Neural progenitor cell (in vitro differentiated cells): Measurements from ENCODE around the gene CERS6. TPM values are rescaled to one million over a fixed set of nuclear protein-coding genes. Genes with fewer than 3 reads are reported as not detected.

Source experiments
- DNase-seq: peaks from one replicate; pipeline ENCODE4 v3.0.0-alpha.2; 2016; ENCODE audit warnings: low spot score
- H2AFZ ChIP-seq: fragments of 200-600 bp; sonication (generic); replicated peaks from 2 replicates; pipeline ENCODE4 v1.6.1; 2016; ENCODE audit warnings: antibody characterized with exemption
- H3F3A ChIP-seq: fragments of 200-600 bp; sonication (generic); 2 replicates; pipeline ENCODE4 v1.6.1; 2016; ENCODE audit warnings: antibody characterized with exemption, low read depth
- H3K27ac ChIP-seq: fragments of 200-600 bp; sonication (generic); 2 replicates; pipeline ENCODE4 v1.5.1; 2016; ENCODE audit warnings: mild to moderate bottlenecking
- H3K27me3 ChIP-seq: fragments of 200-600 bp; sonication (generic); 2 replicates; pipeline ENCODE4 v1.6.1; 2016; ENCODE audit warnings: mild to moderate bottlenecking, moderate library complexity
- H3K36me3 ChIP-seq: fragments of 200-600 bp; sonication (generic); 2 replicates; pipeline ENCODE4 v1.5.1; 2016
- H3K4me1 ChIP-seq: fragments of 200-600 bp; sonication (generic); 2 replicates; pipeline ENCODE4 v1.6.1; 2016; ENCODE audit warnings: mixed run types
- H3K4me2 ChIP-seq: fragments of 200-600 bp; sonication (generic); 2 replicates; pipeline ENCODE4 v1.6.1; 2016
- H3K4me3 ChIP-seq: fragments of 200-600 bp; sonication (generic); 2 replicates; pipeline ENCODE4 v1.5.1; 2016
- H3K79me2 ChIP-seq: fragments of 200-600 bp; sonication (generic); 2 replicates; pipeline ENCODE4 v1.6.1; 2016; ENCODE audit warnings: low read depth
- H3K9ac ChIP-seq: fragments of 200-600 bp; sonication (generic); 2 replicates; pipeline ENCODE4 v1.6.1; 2016
- H3K9me3 ChIP-seq: fragments of 200-600 bp; sonication (generic); 2 replicates; pipeline ENCODE4 v1.5.1; 2016; ENCODE audit warnings: low read depth
- H4K20me1 ChIP-seq: fragments of 200-600 bp; sonication (generic); 2 replicates; pipeline ENCODE4 v1.6.1; 2016; ENCODE audit warnings: low read depth
- H3K27ac Mint-ChIP-seq: 3 replicates; pipeline ENCODE4 v1.8.0; 2021; ENCODE audit warnings: mixed read lengths
- H3K27me3 Mint-ChIP-seq: 2 replicates; pipeline ENCODE4 v1.8.0; 2022; ENCODE audit warnings: low read depth, mild to moderate bottlenecking, inconsistent platforms, moderate library complexity, mixed read lengths; ENCODE audit not compliant: insufficient read depth
- H3K36me3 Mint-ChIP-seq: 3 replicates; pipeline ENCODE4 v1.8.0; 2021; ENCODE audit warnings: mixed read lengths
- H3K4me1 Mint-ChIP-seq: 3 replicates; pipeline ENCODE4 v1.8.0; 2021; ENCODE audit warnings: mixed read lengths
- H3K4me3 Mint-ChIP-seq: 3 replicates; pipeline ENCODE4 v1.8.0; 2021; ENCODE audit warnings: mild to moderate bottlenecking, moderate library complexity, mixed read lengths
- H3K9me3 Mint-ChIP-seq: 3 replicates; pipeline ENCODE4 v1.8.0; 2020; ENCODE audit warnings: mixed read lengths
- EZH2 ChIP-seq: fragments of 200-600 bp; sonication (generic); IDR thresholded peaks from 2 replicates; pipeline ENCODE4 v1.6.1; 2017; ENCODE audit warnings: antibody characterized with exemption, mild to moderate bottlenecking, moderate library complexity
- EZH2phosphoT487 ChIP-seq: fragments of 200-600 bp; sonication (generic); IDR thresholded peaks from 2 replicates; pipeline ENCODE4 v1.6.1; 2017; ENCODE audit warnings: antibody characterized with exemption
- total RNA-seq: library from RNA; depleted of rRNA; stranded (reverse); fragments of >200 nt; gene quantifications from 2 replicates; pipeline ENCODE4 v1.2.3, GENCODE V29; 2015; ENCODE audit warnings: low replicate concordance
- TF ChIP-seq, protein P1 (sequence below): fragments of 200-600 bp; sonication (generic); IDR thresholded peaks from 2 replicates; pipeline ENCODE4 v1.5.1; 2017; ENCODE audit warnings: antibody characterized with exemption, mild to moderate bottlenecking

Gene CERS6
- total RNA-seq, 1 donor from 2014 or later: 50.8 TPM

DNA sequence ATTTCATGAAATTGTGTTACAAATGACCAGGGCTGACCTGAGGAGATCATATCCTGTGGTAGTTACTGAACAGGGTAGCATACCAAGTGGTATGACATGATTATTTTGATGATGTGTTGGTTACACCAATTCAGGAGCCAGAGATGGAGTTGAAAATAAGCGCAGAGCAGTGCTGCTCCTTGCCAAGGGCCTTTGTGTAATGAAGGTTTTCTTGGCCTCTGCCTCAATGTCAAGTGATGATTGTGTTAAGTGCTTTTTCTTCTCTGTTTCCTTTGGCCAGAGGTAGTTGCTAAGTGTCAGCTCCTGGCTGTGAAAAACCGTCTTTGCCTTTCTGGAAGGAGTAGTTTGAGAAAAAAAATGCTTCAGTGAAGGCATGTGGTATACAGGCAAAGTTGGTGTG lies 131.2 kb downstream of the CERS6 start:
- no peak overlapping the region for H3K27ac Mint-ChIP-seq
- H3K36me3 ChIP-seq: no peaks in the 10 kb centered on the region
- H3K4me3 Mint-ChIP-seq: no peak overlapping the region
- H3K4me1 ChIP-seq: peaks cover 23% of the 10 kb centered on the region
- no peak overlapping the region for H2AFZ ChIP-seq
- peaks cover 8% of the 10 kb centered on the region for H3K4me1 Mint-ChIP-seq
- H3K9ac ChIP-seq: no peak overlapping the region
- H3K27ac ChIP-seq: no peak overlapping the region
- H3K9me3 Mint-ChIP-seq: no peaks in the 10 kb centered on the region
- no peak for DNase-seq
- no peak for TF ChIP-seq EZH2phosphoT487
- TF ChIP-seq, protein P1, sequence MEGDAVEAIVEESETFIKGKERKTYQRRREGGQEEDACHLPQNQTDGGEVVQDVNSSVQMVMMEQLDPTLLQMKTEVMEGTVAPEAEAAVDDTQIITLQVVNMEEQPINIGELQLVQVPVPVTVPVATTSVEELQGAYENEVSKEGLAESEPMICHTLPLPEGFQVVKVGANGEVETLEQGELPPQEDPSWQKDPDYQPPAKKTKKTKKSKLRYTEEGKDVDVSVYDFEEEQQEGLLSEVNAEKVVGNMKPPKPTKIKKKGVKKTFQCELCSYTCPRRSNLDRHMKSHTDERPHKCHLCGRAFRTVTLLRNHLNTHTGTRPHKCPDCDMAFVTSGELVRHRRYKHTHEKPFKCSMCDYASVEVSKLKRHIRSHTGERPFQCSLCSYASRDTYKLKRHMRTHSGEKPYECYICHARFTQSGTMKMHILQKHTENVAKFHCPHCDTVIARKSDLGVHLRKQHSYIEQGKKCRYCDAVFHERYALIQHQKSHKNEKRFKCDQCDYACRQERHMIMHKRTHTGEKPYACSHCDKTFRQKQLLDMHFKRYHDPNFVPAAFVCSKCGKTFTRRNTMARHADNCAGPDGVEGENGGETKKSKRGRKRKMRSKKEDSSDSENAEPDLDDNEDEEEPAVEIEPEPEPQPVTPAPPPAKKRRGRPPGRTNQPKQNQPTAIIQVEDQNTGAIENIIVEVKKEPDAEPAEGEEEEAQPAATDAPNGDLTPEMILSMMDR: no peak
- no peak for TF ChIP-seq EZH2
- H3K79me2 ChIP-seq: peaks cover 11% of the 10 kb centered on the region
- H3K27me3 Mint-ChIP-seq: no peaks in the 10 kb centered on the region
- no peak overlapping the region for H3K4me3 ChIP-seq
- no peaks in the 10 kb centered on the region for H3K27me3 ChIP-seq
- peaks cover 6% of the 10 kb centered on the region for H3K36me3 Mint-ChIP-seq
- H3K4me2 ChIP-seq: no peak overlapping the region
- H3F3A ChIP-seq: peaks cover 1% of the 10 kb centered on the region
- H3K9me3 ChIP-seq: no peaks in the 10 kb centered on the region
- no peaks in the 10 kb centered on the region for H4K20me1 ChIP-seq

DNA sequence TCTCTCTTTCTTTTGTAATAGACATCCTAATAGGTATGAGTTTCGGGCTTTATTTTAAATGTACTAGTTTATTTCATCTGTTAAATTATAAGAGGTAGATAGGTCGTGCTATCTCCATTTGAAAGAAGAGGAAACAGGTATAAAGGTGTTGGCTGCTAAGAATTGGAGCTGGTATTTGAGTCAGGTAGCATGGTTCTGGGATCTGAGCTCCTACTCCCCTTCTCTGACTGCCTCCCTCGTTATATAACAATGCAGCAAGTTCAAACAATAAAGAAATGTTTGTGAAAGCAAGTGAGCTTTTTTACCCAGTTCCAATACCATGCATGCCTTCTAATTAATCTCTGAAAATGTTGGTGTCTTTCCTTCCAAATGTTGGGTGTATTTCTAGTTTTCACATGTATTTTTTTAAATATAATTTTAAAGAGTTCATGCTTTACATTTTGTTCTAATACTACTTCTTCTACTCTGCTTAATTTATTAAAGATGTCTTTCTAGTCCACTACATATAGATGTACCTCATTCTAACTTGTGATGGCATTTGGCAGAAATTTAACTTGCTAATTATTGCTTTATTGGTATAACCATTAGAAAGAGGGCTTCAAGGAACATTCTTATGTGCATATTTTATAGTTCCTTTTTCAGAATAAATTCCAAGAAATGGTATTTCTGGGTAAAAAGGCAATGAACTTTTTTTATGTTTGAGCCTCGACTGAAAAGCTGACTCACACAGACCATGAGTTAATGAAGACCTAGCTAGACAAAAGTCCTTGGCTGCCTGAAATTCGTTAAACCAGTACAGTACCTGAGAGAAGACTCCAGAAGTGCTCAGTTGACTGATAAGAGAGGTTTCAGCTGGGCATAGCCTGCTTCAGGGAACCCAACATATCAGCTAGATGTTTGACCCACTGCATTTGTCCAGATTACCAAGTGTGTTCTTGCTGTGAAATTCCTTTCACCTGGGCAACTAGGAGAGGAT lies 133.5 kb downstream of the CERS6 start:
- peaks cover 6% of the 10 kb centered on the region for H4K20me1 ChIP-seq
- TF ChIP-seq EZH2phosphoT487 (no peak), EZH2 (no peak)
- TF ChIP-seq, protein P1: no peak
- no peaks in the 10 kb centered on the region for H3K9me3 Mint-ChIP-seq
- H2AFZ ChIP-seq: no peak overlapping the region
- H3K27ac Mint-ChIP-seq: no peak overlapping the region
- no peak for DNase-seq
- H3K27ac ChIP-seq: no peak overlapping the region
- no peaks in the 10 kb centered on the region for H3K36me3 ChIP-seq
- peaks cover 7% of the 10 kb centered on the region for H3F3A ChIP-seq
- no peak overlapping the region for H3K4me3 ChIP-seq
- peaks cover 6% of the 10 kb centered on the region for H3K36me3 Mint-ChIP-seq
- no peak overlapping the region for H3K9ac ChIP-seq
- H3K4me3 Mint-ChIP-seq: no peak overlapping the region
- H3K4me1 Mint-ChIP-seq: peaks cover 11% of the 10 kb centered on the region
- no peaks in the 10 kb centered on the region for H3K9me3 ChIP-seq
- H3K79me2 ChIP-seq: peaks cover 11% of the 10 kb centered on the region
- H3K4me1 ChIP-seq: peaks cover 27% of the 10 kb centered on the region
- H3K4me2 ChIP-seq: no peak overlapping the region
- H3K27me3 ChIP-seq: no peaks in the 10 kb centered on the region
- H3K27me3 Mint-ChIP-seq: no peaks in the 10 kb centered on the region

DNA sequence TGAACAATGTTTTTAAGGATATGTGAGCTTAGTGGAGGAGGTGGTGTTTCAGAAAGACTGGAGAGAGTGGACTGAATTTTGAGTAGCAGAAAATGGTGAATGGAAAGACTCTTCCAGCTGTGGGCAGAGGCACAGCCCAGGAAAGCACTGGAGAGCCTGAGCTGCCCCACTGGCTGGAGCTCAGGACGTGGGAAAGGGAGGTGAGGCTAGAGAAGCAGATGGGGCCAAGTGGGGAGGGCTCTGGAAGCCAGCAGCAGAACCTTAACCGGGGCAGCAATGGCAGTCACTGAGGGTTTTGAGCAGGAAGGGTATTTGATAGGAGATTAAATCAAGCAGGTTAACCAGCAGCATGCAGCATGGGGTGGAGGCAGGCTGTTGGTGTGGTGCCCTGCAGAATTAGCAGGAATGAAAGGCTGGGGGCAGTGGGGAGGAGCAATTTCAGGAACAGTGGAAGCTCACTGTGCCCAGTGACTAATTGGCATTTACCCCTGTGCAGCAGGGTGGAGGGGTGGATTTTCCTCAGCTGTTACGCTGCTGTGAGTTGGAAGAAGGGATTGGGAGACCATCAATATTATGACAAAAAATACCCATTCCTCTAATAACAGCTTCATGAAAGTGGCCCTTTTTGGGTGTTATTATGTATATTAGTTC lies 136.2 kb downstream of the CERS6 start:
- Histone ChIP-seq H3K9me3 (no peaks in the 10 kb centered on the region), H3K4me1 (peaks cover 33% of the 10 kb centered on the region), H2AFZ (no peak overlapping the region), H3K27me3 (no peaks in the 10 kb centered on the region), H3F3A (peaks cover 11% of the 10 kb centered on the region), H3K36me3 (no peaks in the 10 kb centered on the region), H3K9ac (no peak overlapping the region), H3K4me3 (no peak overlapping the region), H4K20me1 (peaks cover 6% of the 10 kb centered on the region), H3K27ac (no peak overlapping the region), H3K79me2 (peaks cover 27% of the 10 kb centered on the region), H3K4me2 (no peak overlapping the region)
- Mint-ChIP-seq H3K27ac (peak overlapping the region; percentile 26), H3K36me3 (peaks cover 2% of the 10 kb centered on the region), H3K4me1 (peaks cover 11% of the 10 kb centered on the region), H3K27me3 (no peaks in the 10 kb centered on the region), H3K4me3 (no peak overlapping the region), H3K9me3 (no peaks in the 10 kb centered on the region)
- TF ChIP-seq EZH2 (no peak), EZH2phosphoT487 (no peak)
- TF ChIP-seq, protein P1: no peak
- DNase-seq: peak; percentile 8
